ENCODE data around the gene LIN54.

DNA sequence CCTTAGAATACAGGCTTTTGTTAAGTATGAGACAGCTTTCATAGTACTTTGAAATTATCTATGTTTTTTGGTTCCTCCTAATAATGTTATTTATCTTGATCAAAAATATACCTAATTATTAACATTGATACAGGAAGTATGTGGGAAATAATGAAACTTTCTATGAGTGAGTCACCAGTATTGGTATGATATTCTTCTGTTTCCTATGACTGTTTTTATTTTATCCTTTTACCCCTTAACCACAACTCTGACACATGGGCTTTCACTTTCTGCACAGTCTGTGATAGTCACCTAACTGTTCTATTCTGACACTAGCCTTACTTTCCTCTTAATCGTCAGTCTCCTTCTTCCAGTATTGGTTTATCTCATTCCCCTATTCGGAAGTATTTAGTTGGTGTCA is 105.4 kb downstream of the LIN54 start:
- TF ChIP-seq, protein P1, sequence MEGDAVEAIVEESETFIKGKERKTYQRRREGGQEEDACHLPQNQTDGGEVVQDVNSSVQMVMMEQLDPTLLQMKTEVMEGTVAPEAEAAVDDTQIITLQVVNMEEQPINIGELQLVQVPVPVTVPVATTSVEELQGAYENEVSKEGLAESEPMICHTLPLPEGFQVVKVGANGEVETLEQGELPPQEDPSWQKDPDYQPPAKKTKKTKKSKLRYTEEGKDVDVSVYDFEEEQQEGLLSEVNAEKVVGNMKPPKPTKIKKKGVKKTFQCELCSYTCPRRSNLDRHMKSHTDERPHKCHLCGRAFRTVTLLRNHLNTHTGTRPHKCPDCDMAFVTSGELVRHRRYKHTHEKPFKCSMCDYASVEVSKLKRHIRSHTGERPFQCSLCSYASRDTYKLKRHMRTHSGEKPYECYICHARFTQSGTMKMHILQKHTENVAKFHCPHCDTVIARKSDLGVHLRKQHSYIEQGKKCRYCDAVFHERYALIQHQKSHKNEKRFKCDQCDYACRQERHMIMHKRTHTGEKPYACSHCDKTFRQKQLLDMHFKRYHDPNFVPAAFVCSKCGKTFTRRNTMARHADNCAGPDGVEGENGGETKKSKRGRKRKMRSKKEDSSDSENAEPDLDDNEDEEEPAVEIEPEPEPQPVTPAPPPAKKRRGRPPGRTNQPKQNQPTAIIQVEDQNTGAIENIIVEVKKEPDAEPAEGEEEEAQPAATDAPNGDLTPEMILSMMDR (conservative IDR thresholded peaks at IDR 0.05), result no peak
- TF ChIP-seq ZFX (IDR thresholded peaks at IDR 0.05), result no peak

Data from C4-2B (cell line).